ENCODE data around the gene HNF4A. TPM values are rescaled to one million over a fixed set of nuclear protein-coding genes. Genes with fewer than 3 reads are reported as not detected.

HNF4A gene
- total RNA-seq, 2 donors from 2014 or later: not detected

GRCh38 chr20:44432618-44433577 lies 77.4 kb downstream of the HNF4A start:
- no peak for DNase-seq
- no peak for ATAC-seq
- intact Hi-C loops (cut with DNase I): no loop called here

GRCh38 chr20:44433751-44434538 lies 78.4 kb downstream of the HNF4A start:
- ATAC-seq: no peak
- intact Hi-C loops (cut with DNase I): no loop called here

GRCh38 chr20:44435630-44436335 lies 80.3 kb downstream of the HNF4A start:
- no peak for DNase-seq
- intact Hi-C loops (cut with DNase I): no loop called here
- no peak for ATAC-seq

More at GRCh38 chr20:44433751-44434538, 78.4 kb downstream of the HNF4A start:
- no peak for DNase-seq

GRCh38 chr20:44436393-44436792 lies 80.9 kb downstream of the HNF4A start:
- intact Hi-C loops (cut with DNase I): no loop called here
- ATAC-seq (no peak), DNase-seq (no peak)

DNA sequence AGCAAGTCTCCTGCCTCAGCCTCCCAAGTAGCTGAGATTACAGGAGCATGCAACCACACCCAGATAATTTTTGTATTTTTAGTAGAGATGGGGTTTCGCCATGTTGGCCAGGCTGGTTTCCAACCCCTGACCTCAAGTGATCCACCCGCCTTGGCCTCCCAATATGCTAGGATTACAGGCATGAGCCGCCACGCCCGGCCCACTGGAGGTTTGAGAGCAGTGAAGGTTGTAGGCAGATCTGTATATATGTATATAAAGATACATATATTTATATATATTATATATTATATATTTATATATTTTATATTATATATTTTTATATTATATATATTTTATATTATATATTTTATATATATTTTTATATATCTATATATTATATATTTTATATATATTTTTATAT lies 82.0 kb downstream of the HNF4A start:
- intact Hi-C loops (cut with DNase I): no loop called here
- DNase-seq (no peak), ATAC-seq (no peak)

DNA sequence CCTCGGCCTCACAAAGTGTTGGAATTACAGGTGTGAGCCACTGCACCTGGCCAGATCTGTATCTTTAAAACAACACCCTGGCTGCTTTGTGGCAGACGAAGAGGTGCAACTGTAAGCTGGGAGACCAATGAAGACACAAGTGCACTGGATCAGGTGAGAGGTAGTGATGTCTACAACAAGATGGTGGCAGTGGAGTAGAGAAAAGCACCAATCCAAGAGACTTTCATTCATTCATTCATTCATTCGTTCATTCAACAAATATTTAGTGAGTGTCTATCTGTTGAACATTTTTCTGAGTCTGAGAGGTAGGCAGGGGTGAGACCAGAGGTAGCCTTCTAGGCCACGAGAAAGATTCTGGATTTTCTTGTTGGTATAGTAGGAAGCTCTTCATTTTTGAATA lies 83.3 kb downstream of the HNF4A start:
- intact Hi-C loops (cut with DNase I): no loop called here
- no peak for ATAC-seq

GRCh38 chr20:44439318-44439717 lies 83.8 kb downstream of the HNF4A start:
- intact Hi-C loops (cut with DNase I): no loop called here
- no peak for DNase-seq
- no peak for ATAC-seq

More for the DNA sequence above, 83.3 kb downstream of the HNF4A start:
- DNase-seq: no peak

GRCh38 chr20:44442298-44443070 lies 87.0 kb downstream of the HNF4A start:
- intact Hi-C loops (cut with DNase I): no loop called here
- no peak for DNase-seq
- ATAC-seq: no peak

- no peak for DNase-seq
- intact Hi-C loops (cut with DNase I): no loop called here
- no peak for ATAC-seq
Observed at GRCh38 chr20:44445742-44446710, 90.5 kb downstream of the HNF4A start.

- DNase-seq (no peak), ATAC-seq (no peak)
- intact Hi-C loops (cut with DNase I): no loop called here
Observed at GRCh38 chr20:44447827-44448419, 92.4 kb downstream of the HNF4A start.

- DNase-seq (no peak), ATAC-seq (no peak)
- intact Hi-C loops (cut with DNase I): no loop called here
Observed at GRCh38 chr20:44448753-44449546, 93.5 kb downstream of the HNF4A start.

- intact Hi-C loops (cut with DNase I): no loop called here
- DNase-seq (no peak), ATAC-seq (no peak)
Observed at GRCh38 chr20:44449864-44450263, 94.4 kb downstream of the HNF4A start.

DNA sequence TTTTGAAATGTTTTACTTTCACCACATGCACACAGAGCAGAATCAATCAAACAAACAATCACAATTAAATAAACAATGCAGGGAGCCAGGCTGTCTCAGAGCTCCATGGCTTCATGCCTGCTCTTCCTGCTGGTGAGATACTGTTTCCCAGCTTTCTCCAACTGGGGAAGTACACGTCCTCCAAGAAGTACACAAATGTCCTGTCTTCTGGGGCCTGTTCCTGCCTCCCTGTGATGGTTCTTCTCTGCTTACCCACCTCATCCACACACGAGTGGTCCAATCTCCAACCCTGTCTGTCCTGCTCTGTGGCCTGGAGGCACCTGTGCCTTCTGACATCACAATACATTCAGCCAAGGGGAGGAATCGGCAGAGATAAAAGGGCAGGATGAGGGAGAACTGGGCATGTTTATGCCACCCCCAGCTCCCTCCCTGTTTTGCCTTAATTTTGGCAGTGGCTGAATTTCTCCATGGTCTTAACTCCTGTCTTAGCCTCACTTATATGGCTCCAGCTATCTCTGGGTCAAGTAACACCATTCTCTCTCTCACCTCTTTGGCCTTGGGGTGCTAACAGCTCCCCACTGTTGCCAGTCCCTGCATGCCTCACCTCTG lies 94.9 kb downstream of the HNF4A start:
- intact Hi-C loops (cut with DNase I): no loop called here
- DNase-seq (no peak), ATAC-seq (no peak)

- intact Hi-C loops (cut with DNase I): no loop called here
- ATAC-seq (no peak), DNase-seq (no peak)
Observed at GRCh38 chr20:44450903-44451450, 95.5 kb downstream of the HNF4A start.

DNA sequence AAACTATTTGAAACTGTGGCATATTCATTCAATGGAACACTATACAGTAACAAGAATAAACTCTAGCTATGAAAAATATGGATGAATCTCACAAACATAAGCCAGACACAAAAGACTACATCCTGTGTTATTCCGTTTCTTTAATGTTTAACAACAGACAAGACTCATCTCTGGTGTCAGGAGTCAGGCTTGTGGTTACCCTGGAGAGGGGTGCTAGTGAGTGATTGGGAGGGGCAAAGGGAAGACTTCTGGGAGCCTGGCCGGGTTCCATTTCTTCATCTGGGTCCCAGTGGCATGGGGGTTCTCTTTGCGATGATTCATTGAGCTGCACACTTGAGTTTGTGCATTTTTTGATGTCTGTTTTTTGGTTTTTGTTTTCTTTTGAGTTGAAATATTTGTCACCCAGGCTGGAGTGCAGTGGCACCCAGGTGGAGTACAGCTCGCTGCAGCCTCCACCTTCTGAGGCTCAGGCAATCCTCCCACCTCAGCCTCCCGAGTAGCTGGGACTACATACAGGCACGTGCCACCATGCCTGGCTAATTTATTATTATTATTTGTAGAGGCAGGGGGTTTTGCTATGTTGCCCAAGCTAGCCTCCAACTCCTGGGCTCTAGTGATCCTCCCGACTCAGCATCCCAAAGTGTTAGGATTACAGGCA lies 98.9 kb downstream of the HNF4A start:
- DNase-seq: no peak
- no peak for ATAC-seq
- intact Hi-C loops (cut with DNase I): no loop called here
